ENCODE results near the gene ANKRD11. TPM values are rescaled to one million over a fixed set of nuclear protein-coding genes. Genes with fewer than 3 reads are reported as not detected.

The ANKRD11 gene
- total RNA-seq, 1 experiment from 2014 or later = 99.4 TPM

GRCh38 chr16:89536371-89536770, 46.0 kb upstream of the ANKRD11 start:
- Histone ChIP-seq H3K27me3 (ENCODE audit: control insufficient read depth, insufficient read depth, low read length) (no peaks in the 10 kb centered on the region), H3K4me3 (ENCODE audit: low read depth in 2 of 2, low read length in 2 of 2) (no peak overlapping the region), H3K36me3 (ENCODE audit: control insufficient read depth, insufficient read depth, low read length) (peaks cover 2% of the 10 kb centered on the region), H3K27ac (ENCODE audit: low read length) (no peak overlapping the region), H3K4me1 (ENCODE audit: control insufficient read depth, insufficient read depth, low read length) (no peaks in the 10 kb centered on the region), H3K9me3 (ENCODE audit: control insufficient read depth, insufficient read depth, low read depth, low read length) (no peaks in the 10 kb centered on the region)
- in situ Hi-C loops (cut with HindIII; ENCODE audit: low pct_unique_long_range_greater_than_20kb, low sequenced_read_pairs) = no loop called here
- ChIA-PET CTCF (no interaction called here), POLR2A (no interaction called here)
- intact Hi-C loops (cut with micrococcal nuclease; ENCODE audit: unreplicated experiment) = no loop called here
- BruUV-seq (replicated peaks) = no TSS peak
- no peak for DNase-seq (ENCODE audit: low read depth, low spot score)
- TF ChIP-seq CTCF (IDR thresholded peaks at IDR 0.05) = no peak
- no peak for TF ChIP-seq REST (IDR thresholded peaks at IDR 0.05; ENCODE audit: insufficient read depth in 1 of 2, low read depth in 2 of 2, low read length in 1 of 2)
- TF ChIP-seq POLR2AphosphoS5 (IDR thresholded peaks at IDR 0.05; ENCODE audit: low read depth, low read length) = no peak
- no peak for TF ChIP-seq TCF7L2 (IDR thresholded peaks at IDR 0.05; ENCODE audit: low read depth, low read length)
- no peak for TF ChIP-seq SIN3A (IDR thresholded peaks at IDR 0.05; ENCODE audit: borderline replicate concordance, insufficient read depth, low read depth, low read length)
- no peak for ATAC-seq

- in situ Hi-C loops (cut with HindIII; ENCODE audit: low pct_unique_long_range_greater_than_20kb, low sequenced_read_pairs) = no loop called here
- ChIA-PET POLR2A (no interaction called here), CTCF (no interaction called here)
- intact Hi-C loops (cut with micrococcal nuclease; ENCODE audit: unreplicated experiment) = no loop called here
- DNase-seq (ENCODE audit: low read depth, low spot score) (no peak), ATAC-seq (no peak)
- TSS peak; percentile 7 for BruUV-seq (replicated peaks)
- H3K9me3 ChIP-seq (ENCODE audit: control insufficient read depth, insufficient read depth, low read depth, low read length) = no peaks in the 10 kb centered on the region
- H3K4me1 ChIP-seq (ENCODE audit: control insufficient read depth, insufficient read depth, low read length) = no peaks in the 10 kb centered on the region
- no peak overlapping the region for H3K4me3 ChIP-seq (ENCODE audit: low read depth in 2 of 2, low read length in 2 of 2)
- H3K27ac ChIP-seq (ENCODE audit: low read length) = no peak overlapping the region
- no peaks in the 10 kb centered on the region for H3K27me3 ChIP-seq (ENCODE audit: control insufficient read depth, insufficient read depth, low read length)
- TF ChIP-seq REST (IDR thresholded peaks at IDR 0.05; ENCODE audit: insufficient read depth in 1 of 2, low read depth in 2 of 2, low read length in 1 of 2) (no peak), TCF7L2 (IDR thresholded peaks at IDR 0.05; ENCODE audit: low read depth, low read length) (no peak), CTCF (IDR thresholded peaks at IDR 0.05) (no peak), POLR2AphosphoS5 (IDR thresholded peaks at IDR 0.05; ENCODE audit: low read depth, low read length) (no peak), SIN3A (IDR thresholded peaks at IDR 0.05; ENCODE audit: borderline replicate concordance, insufficient read depth, low read depth, low read length) (no peak)
- peaks cover 2% of the 10 kb centered on the region for H3K36me3 ChIP-seq (ENCODE audit: control insufficient read depth, insufficient read depth, low read length)
Measured at GRCh38 chr16:89534252-89534756, 43.9 kb upstream of the ANKRD11 start.

Data from Panc1 (cell line).